RWPE1 (cell line): ENCODE measurements around the gene EVL.

Experiments
- CTCF ChIA-PET: fragments of 350-600 bp; sonication (Branson Sonifier 250); formaldehyde crosslinking; extraction: SDS; loops from one replicate; lab custom pipeline; 2021; lab: Yijun Ruan, JAX
- POLR2A ChIA-PET: fragments of 400-600 bp; formaldehyde crosslinking; extraction: SDS; loops from one replicate; lab custom pipeline; 2020; ENCODE audit warnings: antibody characterized with exemption; ENCODE audit not compliant: low non-redundant PET; lab: Yijun Ruan, JAX
- DNase-seq: peaks from one replicate; pipeline ENCODE4 v3.0.0; 2012; ENCODE audit warnings: low spot score
- H3K27ac ChIP-seq: fragments of 450-650 bp; 2 replicates; pipeline ENCODE4 v1.5.1; 2017
- TF ChIP-seq, protein P1 (sequence below): fragments of 450-650 bp; conservative IDR thresholded peaks from 2 replicates; pipeline ENCODE4 v1.5.1; 2017; ENCODE audit warnings: low read depth, mild to moderate bottlenecking

EVL gene

DNA sequence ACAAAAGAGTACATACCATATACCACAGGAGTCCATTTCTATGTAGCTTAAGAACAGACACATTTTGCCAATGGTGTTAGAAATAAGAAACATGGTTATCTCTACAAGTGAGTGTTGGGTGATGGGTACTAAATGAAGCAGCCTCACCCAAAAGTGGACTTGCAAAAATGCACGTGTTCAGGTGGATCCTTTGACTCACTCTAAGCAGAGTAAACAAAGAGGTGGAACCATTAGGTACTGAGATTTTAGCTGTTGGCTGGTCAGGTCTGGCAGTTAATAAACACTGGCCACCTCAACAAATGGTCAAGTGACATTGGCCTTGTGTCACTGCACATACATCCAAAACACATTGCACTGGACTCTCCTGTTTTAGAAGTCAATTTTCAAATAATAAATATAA is 27.6 kb downstream of the EVL start:
- ChIA-PET CTCF (no interaction called here), POLR2A (no interaction called here)
- DNase-seq: no peak
- TF ChIP-seq, protein P1, sequence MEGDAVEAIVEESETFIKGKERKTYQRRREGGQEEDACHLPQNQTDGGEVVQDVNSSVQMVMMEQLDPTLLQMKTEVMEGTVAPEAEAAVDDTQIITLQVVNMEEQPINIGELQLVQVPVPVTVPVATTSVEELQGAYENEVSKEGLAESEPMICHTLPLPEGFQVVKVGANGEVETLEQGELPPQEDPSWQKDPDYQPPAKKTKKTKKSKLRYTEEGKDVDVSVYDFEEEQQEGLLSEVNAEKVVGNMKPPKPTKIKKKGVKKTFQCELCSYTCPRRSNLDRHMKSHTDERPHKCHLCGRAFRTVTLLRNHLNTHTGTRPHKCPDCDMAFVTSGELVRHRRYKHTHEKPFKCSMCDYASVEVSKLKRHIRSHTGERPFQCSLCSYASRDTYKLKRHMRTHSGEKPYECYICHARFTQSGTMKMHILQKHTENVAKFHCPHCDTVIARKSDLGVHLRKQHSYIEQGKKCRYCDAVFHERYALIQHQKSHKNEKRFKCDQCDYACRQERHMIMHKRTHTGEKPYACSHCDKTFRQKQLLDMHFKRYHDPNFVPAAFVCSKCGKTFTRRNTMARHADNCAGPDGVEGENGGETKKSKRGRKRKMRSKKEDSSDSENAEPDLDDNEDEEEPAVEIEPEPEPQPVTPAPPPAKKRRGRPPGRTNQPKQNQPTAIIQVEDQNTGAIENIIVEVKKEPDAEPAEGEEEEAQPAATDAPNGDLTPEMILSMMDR: no peak
- H3K27ac ChIP-seq: no peak overlapping the region

DNA sequence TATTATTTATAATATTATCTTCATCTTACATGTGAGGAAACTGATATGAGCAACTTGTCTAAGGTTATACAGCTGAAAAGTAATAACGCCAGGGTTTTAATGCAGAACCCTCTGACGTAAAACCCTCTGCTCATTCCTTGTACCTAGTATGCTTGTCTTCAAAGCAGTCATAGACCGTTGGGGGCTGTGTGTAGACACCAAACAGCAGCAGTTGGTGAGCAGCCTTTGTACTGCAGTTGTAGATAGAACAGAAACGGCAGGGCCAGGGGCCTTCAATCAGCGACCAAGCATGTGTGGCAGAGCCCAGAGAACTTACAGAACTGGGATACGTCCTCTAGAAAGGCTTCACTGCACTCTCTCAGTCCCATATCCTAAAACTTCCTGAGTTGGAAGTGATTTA is 28.1 kb downstream of the EVL start:
- TF ChIP-seq, protein P1: no peak
- no peak for DNase-seq
- H3K27ac ChIP-seq: no peak overlapping the region
- ChIA-PET POLR2A (no interaction called here), CTCF (no interaction called here)

DNA sequence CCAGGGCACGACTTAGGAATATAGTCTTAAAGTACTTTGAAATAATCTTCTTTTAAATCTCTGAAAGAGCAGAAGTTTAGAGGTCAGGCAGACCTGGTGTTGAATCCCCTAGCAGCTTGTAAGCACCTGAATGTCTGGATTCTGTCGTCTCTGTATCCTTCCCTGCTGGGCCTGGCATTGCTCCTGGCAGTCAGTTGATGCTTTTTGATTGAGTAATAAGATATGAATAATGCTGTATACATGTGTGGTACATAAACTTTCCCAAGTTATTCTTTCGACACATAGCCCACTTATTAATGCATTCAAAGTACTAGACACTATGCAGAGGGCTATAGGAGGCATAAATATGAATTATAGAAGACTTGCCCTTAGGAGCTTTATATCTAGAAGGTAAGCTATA is 31.4 kb downstream of the EVL start:
- ChIA-PET POLR2A (no interaction called here), CTCF (interaction anchor here (0.6 to 1.8 kb wide), 3 partner anchors 12 to 280 kb away, joined by 4 to 14 read pairs (median 5); no protein-coding TSS in a partner anchor)
- H3K27ac ChIP-seq: peak overlapping the region; percentile 55; the same call in 1 of the 2 replicates
- DNase-seq: peak; percentile 48
- TF ChIP-seq, protein P1: no peak

DNA sequence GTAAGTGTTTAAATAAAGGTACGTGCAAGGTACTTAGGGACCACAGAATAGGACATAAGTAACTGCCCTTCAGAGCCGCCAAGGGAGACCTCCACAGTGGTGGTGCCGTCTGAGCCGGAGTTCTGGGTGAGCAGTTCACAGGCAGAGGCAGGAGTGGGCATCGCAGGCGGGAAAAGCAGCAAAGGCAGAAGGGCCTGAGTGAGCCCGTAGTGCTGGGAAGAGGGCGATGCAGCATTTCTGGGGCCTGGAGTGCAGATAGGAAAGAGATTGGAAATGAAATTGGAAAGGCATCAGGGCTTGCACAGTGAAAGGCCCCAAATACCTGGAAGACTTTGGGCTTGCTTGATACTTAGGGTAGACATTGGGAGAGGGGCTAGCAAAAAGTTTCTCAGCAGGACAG is 32.9 kb downstream of the EVL start:
- TF ChIP-seq, protein P1: no peak
- H3K27ac ChIP-seq: peak overlapping the region; percentile 33; the same call in 1 of the 2 replicates
- ChIA-PET POLR2A (no interaction called here), CTCF (no interaction called here)
- DNase-seq: no peak

DNA sequence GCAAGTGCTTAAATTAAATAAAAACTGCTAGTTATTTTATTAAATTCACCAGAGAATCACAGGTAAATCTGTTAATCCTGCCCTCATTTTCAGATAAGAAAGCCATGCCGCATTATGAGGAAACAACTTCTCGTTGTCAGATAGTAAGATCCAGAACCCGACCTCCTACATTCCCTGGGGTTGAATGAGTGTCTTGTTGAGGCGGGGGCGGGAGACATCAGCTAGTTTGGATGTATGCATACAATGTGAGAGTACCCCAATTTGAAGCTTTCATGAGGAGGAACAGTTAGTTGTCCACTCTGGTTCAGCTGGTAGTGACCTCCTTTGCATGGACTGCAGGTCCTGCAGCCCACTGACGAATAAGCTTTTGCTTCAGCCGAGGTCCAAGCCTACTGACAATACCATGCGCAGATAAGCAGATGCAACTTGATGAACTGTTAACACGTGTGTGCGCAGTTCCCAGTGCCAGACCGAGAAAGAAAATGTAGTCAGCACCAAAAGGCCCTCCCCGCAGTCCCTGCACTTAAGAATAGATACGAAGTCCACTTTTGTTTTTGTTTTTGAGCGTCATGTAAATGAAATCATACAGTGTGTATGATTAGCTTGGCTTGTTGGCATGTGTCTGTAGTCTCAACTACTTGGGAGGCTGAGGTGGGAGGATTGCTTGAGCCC is 34.9 kb downstream of the EVL start:
- ChIA-PET POLR2A (no interaction called here), CTCF (interaction anchor here (0.7 to 0.8 kb wide), 2 partner anchors 32 to 201 kb away, joined by 3 read pairs; no protein-coding TSS in a partner anchor)
- H3K27ac ChIP-seq: no peak overlapping the region
- DNase-seq: no peak
- TF ChIP-seq, protein P1: no peak

DNA sequence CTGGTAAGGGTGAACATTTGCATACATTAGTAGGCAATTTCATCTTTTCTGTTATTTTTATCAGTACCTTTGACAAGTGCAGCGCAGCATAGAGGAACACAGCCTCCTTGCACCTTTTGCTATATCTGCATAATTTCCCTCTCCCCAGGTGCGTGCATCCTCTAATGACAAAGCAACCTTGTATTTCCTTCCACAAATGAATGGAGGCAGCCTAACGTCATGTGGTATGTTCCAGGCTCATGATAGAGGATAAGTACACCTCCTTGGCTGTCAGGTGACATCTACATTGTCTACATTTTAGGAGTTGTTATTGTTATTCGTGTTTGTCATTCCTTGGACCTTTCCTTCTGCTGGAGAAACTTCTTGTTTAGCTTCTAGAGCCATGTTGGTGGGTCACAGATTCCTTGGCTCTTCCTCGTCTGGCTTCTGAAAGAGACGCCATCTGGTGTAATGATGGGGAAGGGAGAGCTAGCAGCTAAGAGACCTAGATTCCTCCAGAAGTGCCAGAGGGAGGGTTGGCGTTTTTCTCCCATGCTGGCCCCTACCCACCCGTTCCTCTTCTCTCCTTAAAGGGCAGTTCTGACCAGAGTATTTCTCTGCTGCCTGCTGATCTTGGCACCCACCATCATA is 37.0 kb downstream of the EVL start:
- CTCF ChIA-PET: interaction anchor here (0.6 kb wide), 1 partner anchor 30 kb away, joined by 3 read pairs; no protein-coding TSS in a partner anchor
- H3K27ac ChIP-seq: no peak overlapping the region
- no peak for DNase-seq
- TF ChIP-seq, protein P1: no peak
- POLR2A ChIA-PET: interaction anchor here (0.6 kb wide), 1 partner anchor 49 kb away, joined by 3 read pairs; no protein-coding TSS in a partner anchor
